HepG2 (cell line): ENCODE measurements around the gene C4orf36. TPM values are rescaled to one million over a fixed set of nuclear protein-coding genes. Genes with fewer than 3 reads are reported as not detected.

ENCODE experiments used
- BRF2 ChIP-seq: sonication (generic); formaldehyde crosslinking; IDR thresholded peaks from 2 replicates; pipeline ENCODE4 v1.8.1; 2022; ENCODE audit warnings: mild to moderate bottlenecking, missing genetic modification reagents
- KDM5B ChIP-seq: sonication (generic); formaldehyde crosslinking; IDR thresholded peaks from 2 replicates; pipeline ENCODE4 v1.4.0; 2020; ENCODE audit warnings: missing genetic modification reagents, mild to moderate bottlenecking, borderline replicate concordance
- SALL1 ChIP-seq: sonication (generic); formaldehyde crosslinking; IDR thresholded peaks from 2 replicates; pipeline ENCODE4 v1.8.0; 2022; ENCODE audit warnings: mild to moderate bottlenecking, missing genetic modification reagents
- ZBTB10 ChIP-seq: sonication (generic); formaldehyde crosslinking; IDR thresholded peaks from 2 replicates; pipeline ENCODE4 v1.4.0; 2020; ENCODE audit warnings: missing genetic modification reagents, borderline replicate concordance
- ZFP1 ChIP-seq: IDR thresholded peaks from 2 replicates; pipeline ENCODE4 v1.6.1; 2016
- ZFP62 ChIP-seq: sonication (generic); formaldehyde crosslinking; IDR thresholded peaks from 2 replicates; pipeline ENCODE4 v1.4.0; 2020; ENCODE audit warnings: missing genetic modification reagents
- ZMYM2 ChIP-seq: sonication (generic); formaldehyde crosslinking; IDR thresholded peaks from 2 replicates; pipeline ENCODE4 v1.8.0; 2022; ENCODE audit warnings: mild to moderate bottlenecking, missing genetic modification reagents
- ZNF12 ChIP-seq: sonication (generic); formaldehyde crosslinking; IDR thresholded peaks from 2 replicates; pipeline ENCODE4 v1.5.0; 2020; ENCODE audit warnings: missing genetic modification reagents
- ZNF281 ChIP-seq: sonication (generic); formaldehyde crosslinking; IDR thresholded peaks from 2 replicates; pipeline ENCODE4 v1.4.0; 2020; ENCODE audit warnings: missing genetic modification reagents, borderline replicate concordance
- ZNF331 ChIP-seq: sonication (generic); formaldehyde crosslinking; IDR thresholded peaks from 2 replicates; pipeline ENCODE4 v1.4.0; 2020; ENCODE audit warnings: missing genetic modification reagents
- ZNF839 ChIP-seq: sonication (generic); formaldehyde crosslinking; IDR thresholded peaks from 2 replicates; pipeline ENCODE4 v1.4.0; 2020; ENCODE audit warnings: missing genetic modification reagents, mild to moderate bottlenecking, borderline replicate concordance
- polyA plus RNA-seq, 8 experiments: library from polyadenylated mRNA; depleted of rRNA in 3 of 8; stranded (reverse) in 7 of 8; unstranded in 1 of 8; fragments of >200 nt; fragmentation: Illumina TruSeq in 4 of 8; extraction: Trizol in 4 of 8; gene quantifications; 2 replicates each; pipeline versions ENCODE4 v1.2.1 to v1.2.3, GENCODE V29; 2011 to 2016; ENCODE audit warnings: low read depth in 4 of 8, missing spikeins in 1 of 8, mixed read lengths in 1 of 8; ENCODE audit not compliant: insufficient read depth in 1 of 8
- total RNA-seq, 5 experiments: library from RNA; depleted of rRNA; stranded (reverse); fragments of >200 nt; fragmentation: Illumina TruSeq; extraction: Trizol; gene quantifications; 2 replicates each; pipeline ENCODE4 v1.2.3, GENCODE V29; 2016; ENCODE audit warnings: low read depth in 1 of 5
- TF ChIP-seq, protein P1 (sequence below), 2 experiments: sonication (generic) in 1 of 2; formaldehyde crosslinking in 1 of 2; IDR thresholded peaks; 2 replicates each; pipeline versions ENCODE4 v1.6.1 to v1.9.0; 2014 to 2022; ENCODE audit warnings: antibody characterized with exemption in 1 of 2, borderline replicate concordance in 1 of 2, inconsistent platforms in 1 of 2, low read depth in 1 of 2, missing genetic modification reagents in 1 of 2
- TF ChIP-seq, protein P2 (sequence below): IDR thresholded peaks from 2 replicates; pipeline ENCODE4 v1.6.1; 2018; ENCODE audit warnings: missing genetic modification reagents, mild to moderate bottlenecking, missing compliant biosample characterization

C4orf36 gene
- total and polyA plus RNA-seq, 2 of the 13 experiments (the other 11 are each of a cell fraction or from before 2014, with no cell fraction given), result 0.63 TPM; not detected in 1

- TF ChIP-seq, protein P1, sequence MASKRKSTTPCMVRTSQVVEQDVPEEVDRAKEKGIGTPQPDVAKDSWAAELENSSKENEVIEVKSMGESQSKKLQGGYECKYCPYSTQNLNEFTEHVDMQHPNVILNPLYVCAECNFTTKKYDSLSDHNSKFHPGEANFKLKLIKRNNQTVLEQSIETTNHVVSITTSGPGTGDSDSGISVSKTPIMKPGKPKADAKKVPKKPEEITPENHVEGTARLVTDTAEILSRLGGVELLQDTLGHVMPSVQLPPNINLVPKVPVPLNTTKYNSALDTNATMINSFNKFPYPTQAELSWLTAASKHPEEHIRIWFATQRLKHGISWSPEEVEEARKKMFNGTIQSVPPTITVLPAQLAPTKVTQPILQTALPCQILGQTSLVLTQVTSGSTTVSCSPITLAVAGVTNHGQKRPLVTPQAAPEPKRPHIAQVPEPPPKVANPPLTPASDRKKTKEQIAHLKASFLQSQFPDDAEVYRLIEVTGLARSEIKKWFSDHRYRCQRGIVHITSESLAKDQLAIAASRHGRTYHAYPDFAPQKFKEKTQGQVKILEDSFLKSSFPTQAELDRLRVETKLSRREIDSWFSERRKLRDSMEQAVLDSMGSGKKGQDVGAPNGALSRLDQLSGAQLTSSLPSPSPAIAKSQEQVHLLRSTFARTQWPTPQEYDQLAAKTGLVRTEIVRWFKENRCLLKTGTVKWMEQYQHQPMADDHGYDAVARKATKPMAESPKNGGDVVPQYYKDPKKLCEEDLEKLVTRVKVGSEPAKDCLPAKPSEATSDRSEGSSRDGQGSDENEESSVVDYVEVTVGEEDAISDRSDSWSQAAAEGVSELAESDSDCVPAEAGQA (IDR thresholded peaks at IDR 0.05; ENCODE audit: low read depth), result no peak; the same call in 1 of the 2 replicates
- TF ChIP-seq, protein P1 (CRISPR knock-in tag; IDR thresholded peaks at IDR 0.05; ENCODE audit: borderline replicate concordance), result 0 out of 2 replicates have a peak, but pooled peaks have one; percentile 57
- TF ChIP-seq, protein P2, sequence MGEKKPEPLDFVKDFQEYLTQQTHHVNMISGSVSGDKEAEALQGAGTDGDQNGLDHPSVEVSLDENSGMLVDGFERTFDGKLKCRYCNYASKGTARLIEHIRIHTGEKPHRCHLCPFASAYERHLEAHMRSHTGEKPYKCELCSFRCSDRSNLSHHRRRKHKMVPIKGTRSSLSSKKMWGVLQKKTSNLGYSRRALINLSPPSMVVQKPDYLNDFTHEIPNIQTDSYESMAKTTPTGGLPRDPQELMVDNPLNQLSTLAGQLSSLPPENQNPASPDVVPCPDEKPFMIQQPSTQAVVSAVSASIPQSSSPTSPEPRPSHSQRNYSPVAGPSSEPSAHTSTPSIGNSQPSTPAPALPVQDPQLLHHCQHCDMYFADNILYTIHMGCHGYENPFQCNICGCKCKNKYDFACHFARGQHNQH (CRISPR knock-in tag), result peak; percentile 45; the same call in 1 of the 2 replicates
- TF ChIP-seq ZNF331 (CRISPR knock-in tag) (peak; percentile 63), ZNF839 (CRISPR knock-in tag) (no peak), ZMYM2 (peak; percentile 85), KDM5B (CRISPR knock-in tag) (peak; percentile 86), ZFP1 (CRISPR knock-in tag) (0 out of 2 replicates have a peak, but pooled peaks have one; percentile 13), SALL1 (peak; percentile 67; the same call in 1 of the 2 replicates), ZNF281 (CRISPR knock-in tag) (peak; percentile 47; the same call in 1 of the 2 replicates), BRF2 (CRISPR knock-in tag) (peak; percentile 40; the same call in 1 of the 2 replicates), ZFP62 (no peak), ZNF12 (CRISPR knock-in tag) (no peak), ZBTB10 (no peak; the same call in 1 of the 2 replicates)
Observed at GRCh38 chr4:86934771-86935565, 42.7 kb upstream of the C4orf36 start, which contains the start of gene AFF1 (continued).
